WTC11 (cell line): ENCODE measurements around the gene DNAJC24.

Experiments
- CTCF ChIP-seq: fragments of 200-600 bp; IDR thresholded peaks from 2 replicates; pipeline ENCODE4 v1.8.0; 2022; ENCODE audit warnings: antibody characterized with exemption
- GABPB1 ChIP-seq: sonication (generic); formaldehyde crosslinking; IDR thresholded peaks from 2 replicates; pipeline ENCODE4 v1.8.1; 2023; ENCODE audit warnings: mild to moderate bottlenecking, missing genetic modification reagents
- ZBTB21 ChIP-seq: sonication (generic); formaldehyde crosslinking; IDR thresholded peaks from 2 replicates; pipeline ENCODE4 v1.8.1; 2023; ENCODE audit warnings: mild to moderate bottlenecking, missing genetic modification reagents, borderline replicate concordance
- ZNF138 ChIP-seq: sonication (generic); formaldehyde crosslinking; conservative IDR thresholded peaks from 2 replicates; pipeline ENCODE4 v1.8.1; 2022; ENCODE audit warnings: mild to moderate bottlenecking, moderate library complexity, missing genetic modification reagents

- no peak for TF ChIP-seq GABPB1
- TF ChIP-seq CTCF = no peak
- TF ChIP-seq ZBTB21 (CRISPR knock-in tag) = no peak
- TF ChIP-seq ZNF138 = no peak
These were observed 18.5 kb upstream of the DNAJC24 start for GRCh38 chr11:31351168-31351567.
